Muscle of back (tissue), 11 donors: ENCODE data around the gene HAS3. TPM values are rescaled to one million over a fixed set of nuclear protein-coding genes. Genes with fewer than 3 reads are reported as not detected.
"Not testable (repeated sequence)": the region's sequence is repeated elsewhere in the genome, so short reads cannot be mapped to it uniquely, and the experiment has no call there.

Experiments used
- DNase-seq, 3 donors: peaks; one replicate each; pipeline versions ENCODE4 v3.0.0 to v3.0.0-alpha.2; 2013
- polyA plus RNA-seq, 10 donors: library from polyadenylated mRNA; unstranded; fragments of 120-200 nt; gene quantifications; one replicate each; pipeline ENCODE4 v1.2.1, GENCODE V29; 2013; ENCODE audit not compliant: insufficient read length in 10 of 10

Gene HAS3
- polyA plus RNA-seq, 10 donors, result 1.4 to 5.3 (median 2.1) TPM

DNA sequence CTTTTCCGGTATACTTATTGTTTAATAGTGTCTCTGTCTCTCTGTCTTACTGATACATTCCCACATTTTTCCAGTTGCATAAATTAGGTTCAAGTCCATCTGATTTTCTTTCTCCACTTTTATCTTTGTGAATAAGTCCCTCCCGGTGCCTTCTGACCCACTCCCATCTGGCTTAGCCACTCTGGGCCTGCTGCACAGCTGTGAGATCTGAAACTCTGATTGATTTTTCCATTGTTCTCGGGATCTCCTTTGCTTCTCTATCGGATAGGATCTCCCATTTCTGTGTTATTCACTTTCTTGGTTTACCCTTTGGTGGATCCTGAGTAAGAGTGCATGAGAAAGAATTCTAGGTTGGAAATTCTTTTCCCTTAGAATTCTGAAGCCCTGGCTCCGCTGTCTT, 35.6 kb downstream of the HAS3 start:
- DNase-seq, result no peak

GRCh38 chr16:69141936-69142335, 36.5 kb downstream of the HAS3 start:
- no peak for DNase-seq

DNA sequence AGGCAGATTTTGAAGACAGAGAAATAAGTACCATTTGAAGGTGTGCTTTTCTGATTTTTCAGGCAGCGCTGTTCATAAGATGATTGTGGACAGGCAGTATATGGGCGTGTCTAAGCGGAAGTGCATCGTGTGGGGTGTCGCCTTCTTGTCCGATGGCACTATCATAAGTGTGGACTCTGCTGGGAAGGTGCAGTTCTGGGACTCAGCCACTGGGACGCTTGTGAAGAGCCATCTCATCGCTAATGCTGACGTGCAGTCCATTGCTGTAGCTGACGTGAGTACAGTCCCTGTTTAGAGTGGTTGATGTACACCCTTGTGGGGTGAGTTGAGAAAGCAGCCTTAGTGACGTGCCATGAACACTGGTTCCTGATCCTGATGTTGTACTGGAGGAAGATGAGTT, 37.7 kb downstream of the HAS3 start:
- no peak for DNase-seq

DNA sequence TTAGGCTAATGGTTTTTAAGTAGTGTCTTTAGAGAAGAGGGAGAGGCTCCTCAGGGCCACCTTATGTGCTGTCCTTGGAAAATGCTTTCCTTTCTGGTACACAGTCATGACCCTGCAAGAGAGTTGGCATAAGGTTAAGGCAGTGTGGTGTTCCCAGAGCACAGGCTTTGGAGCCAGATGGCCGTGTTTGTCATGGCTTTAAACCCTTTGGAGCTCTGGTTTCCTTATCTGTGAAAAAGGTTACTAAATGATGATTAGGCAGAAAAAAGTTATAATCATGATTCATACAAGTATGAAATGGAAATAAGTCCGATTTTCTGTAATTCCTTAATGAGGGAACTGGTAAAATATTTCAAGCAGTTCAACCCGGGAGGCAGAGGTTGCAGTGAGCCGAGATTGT, 40.2 kb downstream of the HAS3 start:
- no peak for DNase-seq

DNA sequence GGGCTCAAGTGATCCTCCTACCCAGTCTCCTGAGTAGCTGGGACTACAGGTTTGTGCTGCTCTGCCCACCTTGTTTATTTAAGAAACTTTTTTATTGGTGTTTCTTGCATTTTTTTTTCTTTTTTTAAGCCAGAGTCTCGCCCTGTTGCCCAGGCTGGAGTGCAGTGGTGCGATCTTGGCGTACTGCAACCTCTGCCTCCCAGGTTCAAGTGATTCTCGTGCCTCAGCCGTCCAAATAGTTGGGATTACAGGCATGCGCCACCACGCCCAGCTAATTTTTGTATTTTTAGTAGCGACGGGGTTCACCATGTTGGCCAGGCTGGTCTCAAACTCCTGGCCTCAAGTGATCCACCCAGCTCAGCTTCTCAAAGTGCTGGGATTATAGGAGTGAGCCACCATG, 44.2 kb downstream of the HAS3 start:
- not testable (repeated sequence) for DNase-seq

DNA sequence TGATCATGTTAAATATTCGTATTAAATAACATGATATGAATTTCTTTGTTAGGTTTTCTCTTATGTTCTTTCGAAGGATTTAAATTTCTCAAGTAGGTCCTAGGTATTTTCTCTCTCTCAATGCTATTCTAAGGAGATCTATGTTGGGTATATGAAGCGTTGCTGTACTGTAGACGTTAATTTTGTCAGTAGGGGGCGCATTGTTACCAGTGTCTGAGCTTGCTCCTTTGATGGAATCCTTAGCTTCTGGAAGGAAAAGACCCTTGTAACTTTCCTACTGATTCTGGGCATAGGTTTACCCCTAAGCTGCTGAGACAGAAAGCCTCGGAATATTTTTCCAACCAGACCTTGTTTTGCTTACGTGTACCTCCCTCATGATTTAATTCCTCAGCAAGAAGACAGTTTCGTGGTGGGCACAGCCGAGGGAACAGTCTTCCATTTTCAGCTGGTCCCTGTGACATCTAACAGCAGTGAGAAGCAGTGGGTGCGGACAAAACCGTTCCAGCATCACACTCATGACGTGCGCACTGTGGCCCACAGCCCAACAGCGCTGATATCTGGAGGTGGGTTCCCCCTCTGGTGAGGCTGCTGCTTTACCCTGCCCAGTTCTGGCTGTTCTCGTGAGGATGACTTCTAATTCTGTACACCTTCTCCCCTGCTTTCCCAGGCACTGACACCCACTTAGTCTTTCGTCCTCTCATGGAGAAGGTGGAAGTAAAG, 44.9 kb downstream of the HAS3 start:
- peak; percentile 75 to 91 (median 86) for DNase-seq

DNA sequence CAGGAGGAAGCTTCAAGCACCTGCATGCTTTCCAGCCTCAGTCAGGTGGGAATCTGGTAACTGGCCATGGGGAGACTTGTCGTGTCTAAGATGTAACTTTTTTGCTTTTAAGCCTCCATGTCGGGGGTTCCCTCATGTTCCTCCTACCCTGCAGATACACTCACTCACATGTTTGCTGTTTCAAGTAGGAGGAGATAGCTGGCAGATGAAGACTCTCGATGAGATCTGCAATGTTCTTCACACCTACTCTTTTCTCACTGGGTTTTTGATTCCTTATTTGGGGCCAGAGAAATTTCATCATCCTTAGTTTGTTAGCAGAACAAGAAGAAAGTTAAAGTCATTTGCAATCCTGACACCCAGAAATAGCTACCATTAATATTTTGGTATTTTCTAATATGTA, 51.7 kb downstream of the HAS3 start:
- DNase-seq, result no peak

- DNase-seq, result no peak
Observed at GRCh38 chr16:69160192-69160591, 54.7 kb downstream of the HAS3 start.

GRCh38 chr16:69165584-69165983, 60.1 kb downstream of the HAS3 start:
- DNase-seq, result no peak

DNA sequence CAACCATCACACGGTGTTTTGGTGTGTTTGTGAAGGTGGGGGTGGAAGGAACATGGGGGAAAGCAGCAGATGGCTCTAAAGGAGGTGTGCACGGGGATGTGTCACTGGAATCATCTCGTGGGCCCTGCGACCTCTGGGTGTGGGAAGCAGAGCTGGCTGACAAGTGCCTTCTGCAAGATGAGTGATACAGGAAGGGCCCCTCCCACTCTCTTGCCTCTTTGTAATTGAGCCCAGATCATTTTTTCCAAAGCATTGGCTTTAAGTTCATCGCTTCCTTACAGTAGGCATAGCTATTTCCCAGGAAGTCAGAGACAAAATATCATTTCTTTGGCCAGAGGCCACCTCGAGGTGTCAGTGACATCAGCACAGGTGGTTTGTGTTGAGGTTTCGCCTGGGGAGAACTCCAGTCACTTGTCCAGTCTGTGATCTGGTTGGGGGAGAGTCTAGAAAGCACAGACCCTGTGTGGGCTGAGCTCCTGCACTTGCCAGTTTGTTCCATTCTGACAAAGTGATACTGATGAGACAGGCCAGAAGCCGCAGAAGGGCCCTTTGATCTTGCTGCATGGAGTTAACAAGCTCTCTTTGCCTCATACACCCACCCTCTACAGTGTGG, 60.9 kb downstream of the HAS3 start:
- no peak for DNase-seq

- DNase-seq, result no peak
Observed at GRCh38 chr16:69166946-69167930, 61.8 kb downstream of the HAS3 start.

Other genes with a start within 250 kb of the HAS3 start
- 10 to 100 TPM; 58.6 to 83.0 (median 65.6) TPM for gene CHTF8, start 26.9 kb downstream of the HAS3 start, polyA plus RNA-seq
- gene UTP4, start 27.0 kb downstream of the HAS3 start, polyA plus RNA-seq, result 10 to 100 TPM; 30.3 to 40.9 (median 35.4) TPM
- 10 to 100 TPM; 14.8 to 21.2 (median 17.7) TPM for gene SNTB2, start 81.5 kb downstream of the HAS3 start, polyA plus RNA-seq
- gene VPS4A, start 205.7 kb downstream of the HAS3 start, polyA plus RNA-seq, result 10 to 100 TPM; 32.4 to 38.1 (median 36.2) TPM
- gene PDF, start 224.9 kb downstream of the HAS3 start, polyA plus RNA-seq, result 1 to 10 TPM; 2.3 to 7.1 (median 3.8) TPM
- 10 to 100 TPM; 19.0 to 23.6 (median 20.8) TPM for gene COG8, start 233.9 kb downstream of the HAS3 start, polyA plus RNA-seq
- gene NIP7, start 234.1 kb downstream of the HAS3 start, polyA plus RNA-seq, result 10 to 100 TPM; 18.4 to 29.5 (median 23.4) TPM
- 1 to 10 TPM in 7 of 10 donors, under 1 TPM in 3; 0.80 to 2.0 (median 1.4) TPM for gene TMED6, start 246.1 kb downstream of the HAS3 start, polyA plus RNA-seq